Activated naive CD8-positive, alpha-beta T cell treated with anti-CD3 and anti-CD28 coated beads, Interleukin-2, amount 10 ng/mL, durations not matched to agents 7 days and 5 days (primary cell): ENCODE results near the gene TNF. TPM values are rescaled to one million over a fixed set of nuclear protein-coding genes. Genes with fewer than 3 reads are reported as not detected.

Experiments used
- ATAC-seq: fragments of 150-1000 bp; cut with Tn5 transposase; one replicate; pipeline ENCODE4 v1.10.0; 2021; ENCODE audit warnings: low read depth, moderate library complexity
- POLR2A ChIA-PET: fragments of 350-600 bp; sonication (Branson Sonifier 250); formaldehyde crosslinking; loops from one replicate; lab custom pipeline; 2021; ENCODE audit warnings: antibody characterized with exemption; lab: Charles Lee
- DNase-seq: peaks from one replicate; pipeline ENCODE4 v3.0.0; 2021
- H3K27ac Mint-ChIP-seq: one replicate; pipeline ENCODE4 v1.8.0; 2022; ENCODE audit warnings: mild to moderate bottlenecking, mixed read lengths
- H3K27me3 Mint-ChIP-seq: one replicate; pipeline ENCODE4 v1.8.0; 2022; ENCODE audit warnings: mild to moderate bottlenecking, moderate library complexity, mixed read lengths
- H3K36me3 Mint-ChIP-seq: one replicate; pipeline ENCODE4 v1.8.0; 2021; ENCODE audit warnings: mild to moderate bottlenecking, mixed read lengths
- H3K4me1 Mint-ChIP-seq: one replicate; pipeline ENCODE4 v1.8.0; 2021; ENCODE audit warnings: mixed read lengths
- H3K4me3 Mint-ChIP-seq: one replicate; pipeline ENCODE4 v1.8.0; 2022; ENCODE audit warnings: mild to moderate bottlenecking, moderate library complexity, mixed read lengths
- H3K9me3 Mint-ChIP-seq: one replicate; pipeline ENCODE4 v1.8.0; 2021; ENCODE audit warnings: mixed read lengths
- total RNA-seq, 2 experiments: library from RNA; stranded (reverse); gene quantifications; one replicate each; pipeline ENCODE4 v1.2.3, GENCODE V29; 2021

The TNF gene
- total RNA-seq, 2 experiments from 2014 or later: 18.5 to 18.6 TPM

- ATAC-seq: peak; percentile 88
- Mint-ChIP-seq H3K36me3 (peaks cover 22% of the 10 kb centered on the region), H3K4me3 (peak overlapping the region; percentile 91), H3K9me3 (no peaks in the 10 kb centered on the region), H3K27me3 (no peaks in the 10 kb centered on the region), H3K4me1 (peaks cover 40% of the 10 kb centered on the region), H3K27ac (peak overlapping the region; percentile 96)
- DNase-seq: peak; percentile 94
- POLR2A ChIA-PET: interaction anchor here (0.6 to 4.0 kb wide), 18 partner anchors 14 to 576 kb away, joined by 3 to 34 read pairs (median 3); partner anchors contain the start of genes BAG6, CSNK2B, DDX39B and LTB
These were observed 44.6 kb downstream of the TNF start for GRCh38 chr6:31619805-31620585.

GRCh38 chr6:31620586-31621319, 45.4 kb downstream of the TNF start, which contains the start of gene PRRC2A:
PRRC2A (plus strand) TSS chr6:31620715; CDS start chr6:31622790, 2,075 bp downstream.
- Mint-ChIP-seq H3K27ac (peak within 1 kb of the TSS; percentile 96), H3K9me3 (no peaks in the 10 kb centered on the region), H3K36me3 (peaks cover 26% of the 10 kb centered on the region), H3K4me3 (peak within 1 kb of the TSS; percentile 91), H3K27me3 (no peaks in the 10 kb centered on the region), H3K4me1 (peaks cover 32% of the 10 kb centered on the region)
- peak; percentile 9 for ATAC-seq
- DNase-seq: peak; percentile 91
- POLR2A ChIA-PET: interaction anchor here (0.6 to 4.0 kb wide), 18 partner anchors 13 to 575 kb away, joined by 3 to 34 read pairs (median 4); partner anchors contain the start of genes BAG6, C6orf47, CSNK2B and DDX39B

GRCh38 chr6:31621320-31621939, 46.1 kb downstream of the TNF start:
- Mint-ChIP-seq H3K9me3 (no peaks in the 10 kb centered on the region), H3K4me3 (peak overlapping the region; percentile 91), H3K27me3 (no peaks in the 10 kb centered on the region), H3K36me3 (peaks cover 30% of the 10 kb centered on the region), H3K4me1 (peaks cover 28% of the 10 kb centered on the region), H3K27ac (peak overlapping the region; percentile 94)
- DNase-seq: no peak
- POLR2A ChIA-PET: interaction anchor here (1.1 to 4.0 kb wide), 12 partner anchors 13 to 574 kb away, joined by 3 to 34 read pairs (median 6); partner anchors contain the start of genes BAG6, C6orf47, CSNK2B and DDX39B
- ATAC-seq: no peak

- H3K36me3 Mint-ChIP-seq: peaks cover 27% of the 10 kb centered on the region
- H3K27ac Mint-ChIP-seq: peak overlapping the region; percentile 94
- H3K27me3 Mint-ChIP-seq: no peaks in the 10 kb centered on the region
- POLR2A ChIA-PET: interaction anchor here (1.1 to 4.0 kb wide), 9 partner anchors 12 to 80 kb away, joined by 3 to 34 read pairs (median 8); partner anchors contain the start of genes BAG6, C6orf47, CSNK2B and DDX39B
- H3K4me1 Mint-ChIP-seq: peaks cover 23% of the 10 kb centered on the region
- ATAC-seq (no peak), DNase-seq (no peak)
- peak overlapping the region; percentile 91 for H3K4me3 Mint-ChIP-seq
- no peaks in the 10 kb centered on the region for H3K9me3 Mint-ChIP-seq
These were observed 46.6 kb downstream of the TNF start for GRCh38 chr6:31621991-31622390.

- Mint-ChIP-seq H3K9me3 (no peaks in the 10 kb centered on the region), H3K36me3 (peaks cover 33% of the 10 kb centered on the region), H3K27ac (peak overlapping the region; percentile 28), H3K27me3 (no peaks in the 10 kb centered on the region), H3K4me1 (peaks cover 23% of the 10 kb centered on the region), H3K4me3 (peak overlapping the region; percentile 91)
- POLR2A ChIA-PET: interaction anchor here (0.7 to 4.0 kb wide), 6 partner anchors 21 to 81 kb away, joined by 3 to 34 read pairs (median 8); partner anchors contain the start of genes BAG6, C6orf47 and DDX39B
- DNase-seq (no peak), ATAC-seq (no peak)
These were observed 47.3 kb downstream of the TNF start for GRCh38 chr6:31622684-31623091.

- DNase-seq: no peak
These were observed 48.7 kb downstream of the TNF start for GRCh38 chr6:31624070-31624469.

GRCh38 chr6:31626952-31627351, 51.6 kb downstream of the TNF start:
- Mint-ChIP-seq H3K4me1 (peaks cover 14% of the 10 kb centered on the region), H3K36me3 (peaks cover 48% of the 10 kb centered on the region), H3K27ac (no peak overlapping the region), H3K4me3 (no peak overlapping the region), H3K27me3 (no peaks in the 10 kb centered on the region), H3K9me3 (no peaks in the 10 kb centered on the region)
- ATAC-seq (no peak), DNase-seq (no peak)
- POLR2A ChIA-PET: interaction anchor here (0.6 to 4.1 kb wide), 6 partner anchors 9 to 102 kb away, joined by 3 to 18 read pairs (median 4); partner anchors contain the start of gene BAG6

More at GRCh38 chr6:31624070-31624469, 48.7 kb downstream of the TNF start:
- Mint-ChIP-seq H3K27me3 (no peaks in the 10 kb centered on the region), H3K36me3 (peaks cover 40% of the 10 kb centered on the region), H3K4me3 (no peak overlapping the region), H3K27ac (peak overlapping the region; percentile 34), H3K4me1 (peaks cover 20% of the 10 kb centered on the region), H3K9me3 (no peaks in the 10 kb centered on the region)
- POLR2A ChIA-PET: interaction anchor here (4.1 kb wide), 1 partner anchor 28 kb away, joined by 18 read pairs; the partner anchor contains the start of gene BAG6
- no peak for ATAC-seq

GRCh38 chr6:31627690-31628287, 52.4 kb downstream of the TNF start:
- POLR2A ChIA-PET: interaction anchor here (1.0 to 4.1 kb wide), 5 partner anchors 8 to 24 kb away, joined by 3 to 18 read pairs (median 3); partner anchors contain the start of gene BAG6
- peaks cover 47% of the 10 kb centered on the region for H3K36me3 Mint-ChIP-seq
- DNase-seq (no peak), ATAC-seq (no peak)
- H3K9me3 Mint-ChIP-seq: no peaks in the 10 kb centered on the region
- H3K27ac Mint-ChIP-seq: no peak overlapping the region
- peaks cover 6% of the 10 kb centered on the region for H3K4me1 Mint-ChIP-seq
- no peak overlapping the region for H3K4me3 Mint-ChIP-seq
- H3K27me3 Mint-ChIP-seq: no peaks in the 10 kb centered on the region

Other genes starting within 250 kb of the TNF start
- 1,000 to 10,000 TPM; 5,415 to 5,542 TPM for gene HLA-B, start 218.4 kb upstream of the TNF start, total RNA-seq
- gene MICA, start 172.0 kb upstream of the TNF start, total RNA-seq: 10 to 100 TPM; 24.1 to 25.8 TPM
- gene MICB, start 77.4 kb upstream of the TNF start, total RNA-seq: 10 to 100 TPM; 41.5 to 42.8 TPM
- gene MCCD1, start 46.6 kb upstream of the TNF start, total RNA-seq: not detected
- 100 to 1,000 TPM; 531 to 555 TPM for gene DDX39B, start 33.6 kb upstream of the TNF start, total RNA-seq
- 1 to 10 TPM; 4.5 to 5.5 TPM for gene ATP6V1G2, start 29.0 kb upstream of the TNF start, total RNA-seq
- gene NFKBIL1, start 28.0 kb upstream of the TNF start, total RNA-seq: 10 to 100 TPM; 15.4 to 17.6 TPM
- gene LTA, start 3.3 kb upstream of the TNF start, total RNA-seq: 10 to 100 TPM; 15.2 to 16.7 TPM
- 100 to 1,000 TPM; 426 to 431 TPM for gene LTB, start 6.9 kb downstream of the TNF start, total RNA-seq
- 100 to 1,000 TPM in 1 of 2 experiments, 10 to 100 TPM in 1; 91.8 to 105 TPM for gene LST1, start 10.7 kb downstream of the TNF start, total RNA-seq
- 10 to 100 TPM; 69.7 to 70.0 TPM for gene NCR3, start 17.4 kb downstream of the TNF start, total RNA-seq
- 100 to 1,000 TPM; 117 to 118 TPM for gene AIF1, start 39.7 kb downstream of the TNF start, total RNA-seq
- 100 to 1,000 TPM; 257 to 278 TPM for gene PRRC2A, start 45.1 kb downstream of the TNF start, total RNA-seq
- 100 to 1,000 TPM; 242 to 251 TPM for gene BAG6, start 77.1 kb downstream of the TNF start, total RNA-seq
- gene APOM, start 80.3 kb downstream of the TNF start, total RNA-seq: 1 to 10 TPM; 3.1 to 4.6 TPM
- gene C6orf47, start 85.2 kb downstream of the TNF start, total RNA-seq: 10 to 100 TPM; 30.7 to 32.2 TPM
- 10 to 100 TPM; 30.7 to 32.0 TPM for gene GPANK1, start 89.4 kb downstream of the TNF start, total RNA-seq
- gene CSNK2B, start 90.5 kb downstream of the TNF start, total RNA-seq: 100 to 1,000 TPM; 206 to 216 TPM
- 10 to 100 TPM; 33.8 to 36.4 TPM for gene LY6G5B, start 94.4 kb downstream of the TNF start, total RNA-seq
- gene LY6G5C, start 105.5 kb downstream of the TNF start, total RNA-seq: 1 to 10 TPM; 3.5 to 4.6 TPM
- gene ABHD16A, start 127.8 kb downstream of the TNF start, total RNA-seq: 10 to 100 TPM; 57.8 to 64.0 TPM
- gene LY6G6F, start 131.3 kb downstream of the TNF start, total RNA-seq: not detected
- gene LY6G6D, start 139.8 kb downstream of the TNF start, total RNA-seq: not detected
- not detected for gene LY6G6C, start 146.2 kb downstream of the TNF start, total RNA-seq
- 1 to 10 TPM; 1.2 to 1.5 TPM for gene MPIG6B, start 147.8 kb downstream of the TNF start, total RNA-seq
- 10 to 100 TPM; 28.3 to 29.1 TPM for gene DDAH2, start 153.7 kb downstream of the TNF start, total RNA-seq
- 100 to 1,000 TPM; 425 to 456 TPM for gene CLIC1, start 161.0 kb downstream of the TNF start, total RNA-seq
- 10 to 100 TPM; 59.2 to 68.2 TPM for gene MSH5, start 164.4 kb downstream of the TNF start, total RNA-seq
- 10 to 100 TPM; 13.1 to 18.1 TPM for gene SAPCD1, start 187.1 kb downstream of the TNF start, total RNA-seq
- gene VWA7, start 201.8 kb downstream of the TNF start, total RNA-seq: 1 to 10 TPM; 5.2 to 5.7 TPM
- 10 to 100 TPM; 68.2 to 75.3 TPM for gene VARS1, start 220.2 kb downstream of the TNF start, total RNA-seq
- gene LSM2, start 231.4 kb downstream of the TNF start, total RNA-seq: 10 to 100 TPM; 89.9 to 97.9 TPM
- 1 to 10 TPM; 3.3 to 4.5 TPM for gene HSPA1L, start 239.7 kb downstream of the TNF start, total RNA-seq
- gene HSPA1A, start 240.0 kb downstream of the TNF start, total RNA-seq: 10 to 100 TPM; 62.2 to 63.5 TPM